Kidney (tissue), 14 donors: ENCODE measurements around the gene DIDO1. TPM values are rescaled to one million over a fixed set of nuclear protein-coding genes. Genes with fewer than 3 reads are reported as not detected.

ENCODE experiments used
- DNase-seq, 5 donors: peaks; one replicate each; pipeline ENCODE4 v3.0.0-alpha.2; 2013 to 2020
- FAIRE-seq: peaks from 2 replicates; lab custom pipeline; 2012; peaks lifted over from hg19 to GRCh38; lab: Jason Lieb, UNC
- H3K27ac ChIP-seq, 2 donors: one replicate each; pipeline ENCODE4 v1.7.0; 2013; ENCODE audit warnings: low read depth in 2 of 2, low read length in 2 of 2, inconsistent platforms in 1 of 2
- H3K27me3 ChIP-seq: one replicate; pipeline ENCODE4 v1.7.1; 2013; ENCODE audit warnings: low read length, inconsistent platforms; ENCODE audit not compliant: control insufficient read depth, insufficient read depth
- H3K36me3 ChIP-seq, 3 donors: one replicate each; pipeline versions ENCODE4 v1.7.0 to v1.7.1; 2013; ENCODE audit warnings: low read length in 3 of 3, control low read depth in 1 of 3, inconsistent platforms in 1 of 3; ENCODE audit not compliant: insufficient read depth in 3 of 3, control insufficient read depth in 2 of 3
- H3K4me1 ChIP-seq, 3 donors: one replicate each; pipeline versions ENCODE4 v1.7.0 to v1.7.1; 2013; ENCODE audit warnings: low read length in 3 of 3, inconsistent platforms in 1 of 3, low read depth in 1 of 3; ENCODE audit not compliant: control insufficient read depth in 2 of 3, insufficient read depth in 2 of 3
- H3K4me3 ChIP-seq, 3 donors: one replicate each; pipeline versions ENCODE4 v1.7.0 to v1.8.1; 2013; ENCODE audit warnings: low read length in 3 of 3, control low read depth in 1 of 3, inconsistent platforms in 1 of 3
- H3K9ac ChIP-seq, 3 donors: one replicate each; pipeline versions ENCODE4 v1.7.0 to v1.7.1; 2013; ENCODE audit warnings: low read length in 3 of 3, control low read depth in 1 of 3, inconsistent platforms in 1 of 3
- H3K9me3 ChIP-seq, 3 donors: one replicate each; pipeline versions ENCODE4 v1.7.0 to v1.7.1; 2013; ENCODE audit warnings: low read length in 3 of 3, control low read depth in 1 of 3, inconsistent platforms in 1 of 3; ENCODE audit not compliant: control insufficient read depth in 2 of 3, insufficient read depth in 1 of 3
- CTCF ChIP-seq: IDR thresholded peaks from 3 replicates; pipeline ENCODE4 v1.5.1; 2012; ENCODE audit warnings: mild to moderate bottlenecking, moderate library complexity, borderline replicate concordance; ENCODE audit not compliant: insufficient read depth; ENCODE audit errors: extremely low read depth
- intact Hi-C: fragments of 100-400 bp; cut with DNase I; formaldehyde crosslinking; loops from one replicate; pipeline ENCODE4 v1.11.1; 2022
- polyA plus RNA-seq: library from polyadenylated mRNA; stranded (reverse); fragments of 350-450 nt; fragmentation: Illumina TruSeq; extraction: RNeasy Lipid Tissue Mini Kit (QIAGEN cat#74804); gene quantifications from one replicate; pipeline ENCODE4 v1.2.3, GENCODE V29; 2014; ENCODE audit warnings: low read depth, low replicate concordance; ENCODE audit not compliant: insufficient read depth
- total RNA-seq: library from RNA; stranded (reverse); fragmentation: NEBNext Ultra II Directional; extraction: Animal tissue kit (Norgen Biotek cat#: 25700); gene quantifications from one replicate; pipeline ENCODE4 v1.2.1, GENCODE V29; 2021
- donor health status: control.
- donor health status: control.
- donor health status: control.
- donor health status: control.
- donor health status: control.
- donor health status: DM: yes; HTN: yes; CAD: no.
- donor health status: Normal renal cell carcinoma (clear cell type).

Gene DIDO1
- total and polyA plus RNA-seq, 2 donors from 2014 or later = 23.0 to 67.9 TPM

GRCh38 chr20:62886709-62887058 is 39.6 kb downstream of the DIDO1 start:
- Histone ChIP-seq H3K4me1 (peaks cover 0 to 6% (median 0%) of the 10 kb centered on the region in 3 donors), H3K9me3 (no peaks in the 10 kb centered on the region), H3K27ac (no peak overlapping the region), H3K27me3 (no peaks in the 10 kb centered on the region), H3K4me3 (no peak overlapping the region), H3K9ac (no peak overlapping the region), H3K36me3 (peaks cover 2 to 47% (median 34%) of the 10 kb centered on the region in 3 donors)
- FAIRE-seq = no peak
- TF ChIP-seq CTCF = no peak
- intact Hi-C loops = no loop called here
- DNase-seq = no peak

GRCh38 chr20:62885896-62886708 is 40.2 kb downstream of the DIDO1 start:
- Histone ChIP-seq H3K4me3 (no peak overlapping the region), H3K27me3 (no peaks in the 10 kb centered on the region), H3K9ac (no peak overlapping the region), H3K9me3 (no peaks in the 10 kb centered on the region), H3K36me3 (peaks cover 2 to 42% (median 30%) of the 10 kb centered on the region in 3 donors), H3K27ac (peak overlapping the region; percentile 11 to 14), H3K4me1 (peaks cover 0 to 6% (median 0%) of the 10 kb centered on the region in 3 donors)
- FAIRE-seq (no peak), DNase-seq (no peak)
- intact Hi-C loops = no loop called here
- no peak for TF ChIP-seq CTCF

GRCh38 chr20:62885046-62885895 is 41.0 kb downstream of the DIDO1 start:
- Histone ChIP-seq H3K4me3 (no peak overlapping the region), H3K4me1 (peaks cover 0 to 6% (median 0%) of the 10 kb centered on the region in 3 donors), H3K9me3 (no peaks in the 10 kb centered on the region), H3K27ac (peak overlapping the region; percentile 11 to 14), H3K36me3 (peaks cover 2 to 33% (median 22%) of the 10 kb centered on the region in 3 donors), H3K9ac (no peak overlapping the region), H3K27me3 (no peaks in the 10 kb centered on the region)
- DNase-seq (no peak), FAIRE-seq (no peak)
- intact Hi-C loops = no loop called here
- no peak for TF ChIP-seq CTCF
